Measurements from ENCODE around the gene ARSH.
"Not testable (repeated sequence)": the region's sequence is repeated elsewhere in the genome, so short reads cannot be mapped to it uniquely, and the experiment has no call there.

The ARSH gene

DNA sequence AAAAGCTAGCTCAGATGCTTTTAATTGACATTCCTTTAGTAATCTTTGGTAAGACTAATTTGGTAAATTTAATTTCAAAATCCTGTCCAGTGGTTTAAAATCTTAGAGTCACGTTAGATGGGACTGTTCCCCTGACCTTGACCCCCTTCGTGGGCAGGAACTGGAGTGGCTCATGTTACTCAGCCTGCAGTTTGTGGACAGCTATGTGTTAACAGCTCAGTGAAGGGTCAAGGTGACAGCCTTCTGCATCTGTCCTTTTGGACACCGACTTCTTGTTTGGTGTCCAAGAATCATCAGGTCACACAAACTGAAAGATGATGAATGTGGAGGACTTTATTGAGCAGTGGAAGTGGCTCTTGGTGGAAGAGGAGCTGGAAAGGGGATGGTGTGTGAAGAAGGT, 37.9 kb downstream of the ARSH start:
- DNase-seq: no peak

DNA sequence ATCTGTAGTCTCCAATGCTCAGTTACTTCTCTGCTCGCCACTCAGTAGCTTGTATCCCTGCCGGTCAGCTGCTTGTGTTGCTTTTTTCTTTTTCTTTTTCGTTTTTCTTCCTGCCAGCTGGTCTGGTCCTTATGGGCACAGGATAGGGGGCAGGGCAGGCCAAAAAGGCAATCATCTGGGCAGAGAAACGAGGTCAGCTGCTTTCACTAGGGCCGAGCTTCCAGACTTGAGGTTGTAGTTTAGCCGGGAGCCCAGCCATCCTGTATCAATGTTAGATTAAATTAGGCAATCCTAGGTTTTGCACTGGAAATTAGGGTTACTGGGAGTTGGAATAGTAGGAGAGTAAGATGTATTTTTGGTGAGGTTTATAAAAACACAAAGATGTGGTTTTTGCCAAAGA, 38.3 kb downstream of the ARSH start:
- DNase-seq: no peak

DNA sequence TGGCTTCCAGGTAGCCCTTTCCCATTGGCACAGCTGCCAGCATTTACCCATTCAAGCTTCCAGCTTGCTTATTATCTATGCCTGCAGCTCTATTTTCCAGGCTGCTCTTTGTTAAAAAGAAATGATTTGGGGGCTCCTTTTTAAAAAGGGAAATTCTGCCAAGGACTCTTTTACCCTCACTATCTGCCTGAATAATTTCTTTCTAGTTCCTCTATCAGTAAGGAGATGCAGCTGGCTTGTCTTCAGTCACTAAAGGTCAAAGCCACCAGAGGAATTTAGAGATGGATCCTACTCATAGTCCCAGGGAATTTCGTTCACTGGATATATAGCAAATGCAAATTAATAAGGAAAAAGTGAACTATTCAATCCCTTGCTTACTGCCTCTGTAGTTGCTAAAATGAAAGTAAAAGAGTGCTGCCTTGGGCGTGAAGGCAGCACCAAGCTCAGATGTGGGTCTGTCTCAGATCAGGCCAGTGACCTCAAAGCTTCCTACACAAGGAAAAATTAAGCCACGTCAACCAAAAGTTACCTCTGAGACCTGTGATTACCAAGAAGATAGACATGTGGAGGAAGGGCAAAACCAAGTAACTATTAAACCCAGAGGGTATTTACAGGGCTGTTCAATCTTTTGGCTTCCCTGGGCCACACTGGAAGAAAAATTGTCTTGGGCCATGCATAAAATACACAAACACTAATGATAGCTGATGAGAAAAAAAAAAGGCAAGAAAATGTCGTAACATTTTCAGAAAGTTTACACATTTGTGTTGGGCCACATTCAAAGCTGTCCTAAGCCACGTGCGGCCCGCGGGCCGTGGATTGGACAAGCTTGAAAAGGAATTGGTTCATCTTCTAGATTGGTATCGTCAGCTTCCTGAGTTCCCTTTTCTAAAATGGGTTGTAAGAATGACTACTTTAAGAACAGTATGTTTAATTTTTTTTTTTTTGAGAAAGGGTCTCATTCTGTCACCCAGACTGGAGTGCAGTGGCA, 40.2 kb downstream of the ARSH start:
- no peak for DNase-seq

DNA sequence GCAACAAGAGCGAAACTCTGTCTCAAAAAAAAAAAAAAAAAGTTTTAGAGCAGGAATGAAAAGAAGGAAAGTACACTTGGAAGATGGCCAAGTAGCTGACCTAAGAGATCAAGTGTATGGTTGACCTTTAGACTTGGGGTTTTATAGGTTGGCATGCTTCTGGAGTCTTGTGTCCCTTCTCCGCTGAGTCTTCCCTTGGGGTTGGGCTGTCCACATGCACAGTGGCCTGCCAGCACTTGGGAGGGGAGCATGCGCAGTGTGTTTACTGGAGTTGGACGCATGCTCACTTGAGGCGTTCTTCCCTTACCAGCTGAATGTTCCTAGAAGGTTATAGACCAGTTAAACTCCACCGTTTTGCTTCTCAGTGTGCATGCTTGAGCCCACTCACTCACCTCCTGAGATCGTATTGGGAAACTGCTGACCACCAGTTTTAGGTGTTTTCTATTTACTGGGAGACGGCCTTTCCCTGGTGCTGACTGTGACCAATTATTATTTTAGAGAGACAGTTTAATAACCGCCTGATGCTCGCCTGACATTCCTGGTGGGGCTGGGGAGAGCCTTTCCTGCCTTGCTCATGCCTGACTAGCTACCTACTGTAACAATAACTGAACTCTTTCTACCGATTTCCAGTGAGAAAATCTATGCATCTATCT, 44.3 kb downstream of the ARSH start:
- DNase-seq: not testable (repeated sequence)

DNA sequence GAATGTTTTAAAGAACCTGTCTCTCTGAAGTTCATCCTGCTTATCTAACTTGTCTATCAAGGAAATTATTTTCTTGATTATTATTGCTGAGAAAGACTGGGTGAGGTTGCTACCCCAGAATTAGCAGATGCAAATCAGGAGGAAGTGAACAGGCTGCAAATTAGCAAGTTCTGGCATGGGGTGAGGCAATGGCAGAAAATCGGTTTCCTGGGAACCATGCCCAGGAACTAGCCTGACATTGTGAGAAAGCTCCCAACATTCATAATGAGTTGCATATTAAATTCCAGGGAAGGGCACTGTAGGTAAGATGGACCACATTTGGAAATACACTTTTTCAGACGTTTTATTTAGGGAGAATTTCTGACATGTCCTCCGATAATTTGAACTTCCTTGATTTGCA, 46.5 kb downstream of the ARSH start:
- no peak for DNase-seq

DNA sequence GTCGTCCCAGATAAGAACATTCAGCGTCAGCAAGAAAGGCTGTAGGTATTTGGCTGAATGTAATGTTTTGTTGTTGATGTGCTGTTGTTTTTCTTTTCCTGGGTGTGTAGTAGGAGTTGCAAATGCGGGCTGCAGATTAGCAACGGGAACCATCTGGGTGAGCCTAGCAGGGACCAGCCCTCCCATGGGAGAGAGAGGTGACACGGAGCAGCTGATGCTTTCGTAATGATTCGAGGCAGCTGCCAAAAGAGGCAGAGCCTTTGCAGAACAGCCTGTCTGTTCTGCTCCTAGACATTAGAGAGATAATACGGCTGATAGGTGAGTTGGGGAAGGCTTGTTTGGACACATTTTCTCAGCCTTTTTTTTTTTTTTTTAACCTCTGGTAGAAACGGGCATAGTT, 60.2 kb downstream of the ARSH start:
- no peak for DNase-seq

DNA sequence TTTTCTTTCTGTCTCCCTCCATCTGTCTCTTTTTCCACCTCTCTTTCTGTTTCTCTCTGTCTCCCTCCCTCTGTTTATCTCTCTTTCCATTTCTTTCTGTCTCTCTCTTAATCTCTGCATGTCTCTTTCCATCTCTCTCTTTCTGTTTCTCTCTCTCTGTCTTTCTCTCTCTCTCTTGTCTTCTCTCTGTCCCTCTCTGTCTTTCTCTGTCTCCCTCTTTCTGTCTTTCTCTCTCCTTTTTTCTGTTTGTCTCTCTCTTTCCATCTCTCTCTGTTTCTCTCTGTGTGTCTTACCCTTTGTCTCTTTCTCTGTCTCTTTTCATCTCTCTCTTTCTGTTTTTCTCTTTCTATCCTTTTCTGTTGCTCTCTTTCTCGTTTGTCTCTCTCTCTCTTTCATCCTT, 69.6 kb downstream of the ARSH start:
- no peak for DNase-seq

DNA sequence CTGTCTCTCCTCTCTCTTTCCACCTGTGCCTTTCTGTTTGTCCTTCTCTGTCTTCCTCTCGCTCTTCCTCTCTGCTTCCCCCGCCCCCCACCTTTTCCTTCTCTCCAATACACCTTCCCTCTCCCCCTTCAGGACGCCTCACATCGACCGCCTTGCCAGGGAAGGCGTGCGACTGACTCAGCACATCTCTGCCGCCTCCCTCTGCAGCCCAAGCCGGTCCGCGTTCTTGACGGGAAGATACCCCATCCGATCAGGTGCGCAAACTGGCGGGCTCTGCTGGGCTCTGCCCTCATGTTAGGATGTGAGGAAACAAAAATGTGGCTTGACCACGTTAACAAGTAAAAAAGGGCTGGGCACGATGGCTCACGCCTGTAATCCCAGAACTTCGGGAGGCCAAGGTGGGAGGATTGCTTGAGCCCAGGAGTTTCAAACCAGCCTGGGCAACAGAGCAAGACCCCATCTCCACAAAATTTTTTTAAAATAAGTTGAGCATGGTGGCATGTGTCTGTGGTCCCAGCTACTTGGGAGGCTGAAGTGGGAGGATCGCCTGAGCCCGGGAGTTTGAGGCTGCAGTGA, 70.2 kb downstream of the ARSH start:
- no peak for DNase-seq
